SK-N-SH (cell line): Measurements from ENCODE around the gene LY6G6D.

Source experiments
- CHD2 ChIP-seq: fragments of 150-350 bp; IDR thresholded peaks from 2 replicates; pipeline ENCODE4 v1.6.1; 2018; ENCODE audit warnings: low read length; ENCODE audit not compliant: partially characterized antibody
- EZH2phosphoT487 ChIP-seq: fragments of 200-600 bp; sonication (generic); IDR thresholded peaks from 2 replicates; pipeline ENCODE4 v1.6.1; 2017; ENCODE audit warnings: low read depth, mixed run types, mild to moderate bottlenecking, antibody characterized with exemption, moderate library complexity, borderline replicate concordance
- FOXJ3 ChIP-seq: sonication (generic); formaldehyde crosslinking; IDR thresholded peaks from 2 replicates; pipeline ENCODE4 v1.5.1; 2020; ENCODE audit warnings: mild to moderate bottlenecking, missing genetic modification reagents
- GABPA ChIP-seq: IDR thresholded peaks from 2 replicates; pipeline ENCODE4 v1.4.0; 2012; ENCODE audit warnings: low read depth, mild to moderate bottlenecking
- NRF1 ChIP-seq: IDR thresholded peaks from 2 replicates; pipeline ENCODE4 v1.6.1; 2012; ENCODE audit warnings: low read depth, mild to moderate bottlenecking, low read length
- TAF1 ChIP-seq: IDR thresholded peaks from 2 replicates; pipeline ENCODE4 v1.6.1; 2012; ENCODE audit warnings: low read depth, mild to moderate bottlenecking, low read length, moderate library complexity, borderline replicate concordance
- TF ChIP-seq, protein P1 (sequence below): fragments of 200-600 bp; sonication (generic); IDR thresholded peaks from 2 replicates; pipeline ENCODE4 v1.6.1; 2017; ENCODE audit warnings: antibody characterized with exemption, mild to moderate bottlenecking, moderate library complexity
- TF ChIP-seq, protein P2 (sequence below): IDR thresholded peaks from 2 replicates; pipeline ENCODE4 v1.4.0; 2012; ENCODE audit warnings: low read depth, borderline replicate concordance

GRCh38 chr6:31702405-31702818 is 12.7 kb upstream of the LY6G6D start:
- TF ChIP-seq, protein P1, sequence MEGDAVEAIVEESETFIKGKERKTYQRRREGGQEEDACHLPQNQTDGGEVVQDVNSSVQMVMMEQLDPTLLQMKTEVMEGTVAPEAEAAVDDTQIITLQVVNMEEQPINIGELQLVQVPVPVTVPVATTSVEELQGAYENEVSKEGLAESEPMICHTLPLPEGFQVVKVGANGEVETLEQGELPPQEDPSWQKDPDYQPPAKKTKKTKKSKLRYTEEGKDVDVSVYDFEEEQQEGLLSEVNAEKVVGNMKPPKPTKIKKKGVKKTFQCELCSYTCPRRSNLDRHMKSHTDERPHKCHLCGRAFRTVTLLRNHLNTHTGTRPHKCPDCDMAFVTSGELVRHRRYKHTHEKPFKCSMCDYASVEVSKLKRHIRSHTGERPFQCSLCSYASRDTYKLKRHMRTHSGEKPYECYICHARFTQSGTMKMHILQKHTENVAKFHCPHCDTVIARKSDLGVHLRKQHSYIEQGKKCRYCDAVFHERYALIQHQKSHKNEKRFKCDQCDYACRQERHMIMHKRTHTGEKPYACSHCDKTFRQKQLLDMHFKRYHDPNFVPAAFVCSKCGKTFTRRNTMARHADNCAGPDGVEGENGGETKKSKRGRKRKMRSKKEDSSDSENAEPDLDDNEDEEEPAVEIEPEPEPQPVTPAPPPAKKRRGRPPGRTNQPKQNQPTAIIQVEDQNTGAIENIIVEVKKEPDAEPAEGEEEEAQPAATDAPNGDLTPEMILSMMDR, result no peak
- no peak for TF ChIP-seq FOXJ3 (CRISPR knock-in tag)
- no peak for TF ChIP-seq EZH2phosphoT487
- no peak for TF ChIP-seq GABPA
- no peak for TF ChIP-seq CHD2
- TF ChIP-seq, protein P2, sequence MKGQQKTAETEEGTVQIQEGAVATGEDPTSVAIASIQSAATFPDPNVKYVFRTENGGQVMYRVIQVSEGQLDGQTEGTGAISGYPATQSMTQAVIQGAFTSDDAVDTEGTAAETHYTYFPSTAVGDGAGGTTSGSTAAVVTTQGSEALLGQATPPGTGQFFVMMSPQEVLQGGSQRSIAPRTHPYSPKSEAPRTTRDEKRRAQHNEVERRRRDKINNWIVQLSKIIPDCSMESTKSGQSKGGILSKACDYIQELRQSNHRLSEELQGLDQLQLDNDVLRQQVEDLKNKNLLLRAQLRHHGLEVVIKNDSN, result no peak
- no peak for TF ChIP-seq NRF1
- no peak for TF ChIP-seq TAF1
